H54 (cell line): Measurements from ENCODE around the gene USP24.
"Not testable (repeated sequence)": the region's sequence is repeated elsewhere in the genome, so short reads cannot be mapped to it uniquely, and the experiment has no call there.

Experiments
- DNase-seq: peaks from one replicate; pipeline ENCODE4 v3.0.0; 2011; ENCODE audit warnings: low spot score, mixed read lengths; ENCODE audit not compliant: insufficient read length
- FAIRE-seq: peaks from 3 replicates; lab custom pipeline; 2011; peaks lifted over from hg19 to GRCh38; lab: Jason Lieb, UNC
- POLR2A ChIP-seq: IDR thresholded peaks from 2 replicates; pipeline ENCODE4 v1.6.1; 2011; ENCODE audit warnings: low read depth, mild to moderate bottlenecking, low read length

USP24 gene

DNA sequence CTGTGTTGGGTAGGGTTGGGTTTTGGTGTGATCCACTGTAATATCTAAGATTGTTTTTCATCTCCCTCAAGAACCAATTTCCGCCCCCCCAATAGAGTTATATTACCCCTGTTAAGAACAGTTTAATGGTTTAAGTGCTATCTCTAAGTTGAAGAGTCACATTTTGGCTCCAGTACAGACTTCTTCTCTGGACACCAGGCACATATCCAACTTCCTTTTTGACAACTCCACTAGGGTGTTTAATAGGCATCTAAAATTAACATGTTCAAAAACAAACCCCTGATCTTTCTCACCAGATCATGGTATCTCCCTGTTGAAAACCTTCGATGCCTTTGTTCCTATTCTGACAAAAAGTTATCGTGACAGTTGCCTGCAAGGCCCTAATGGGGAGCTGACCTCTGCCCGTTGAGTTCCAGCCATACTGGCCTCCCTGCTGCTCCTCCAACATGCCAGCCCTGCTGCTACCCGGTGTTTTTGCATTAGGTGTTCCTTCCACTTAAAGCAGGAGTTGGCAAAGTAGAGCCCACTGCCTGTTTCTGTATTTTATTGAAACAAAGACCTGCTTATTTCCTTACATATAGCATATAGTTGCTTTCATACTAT, 18.6 kb downstream of the USP24 start:
- FAIRE-seq (no peak), DNase-seq (no peak)
- TF ChIP-seq POLR2A = no peak

DNA sequence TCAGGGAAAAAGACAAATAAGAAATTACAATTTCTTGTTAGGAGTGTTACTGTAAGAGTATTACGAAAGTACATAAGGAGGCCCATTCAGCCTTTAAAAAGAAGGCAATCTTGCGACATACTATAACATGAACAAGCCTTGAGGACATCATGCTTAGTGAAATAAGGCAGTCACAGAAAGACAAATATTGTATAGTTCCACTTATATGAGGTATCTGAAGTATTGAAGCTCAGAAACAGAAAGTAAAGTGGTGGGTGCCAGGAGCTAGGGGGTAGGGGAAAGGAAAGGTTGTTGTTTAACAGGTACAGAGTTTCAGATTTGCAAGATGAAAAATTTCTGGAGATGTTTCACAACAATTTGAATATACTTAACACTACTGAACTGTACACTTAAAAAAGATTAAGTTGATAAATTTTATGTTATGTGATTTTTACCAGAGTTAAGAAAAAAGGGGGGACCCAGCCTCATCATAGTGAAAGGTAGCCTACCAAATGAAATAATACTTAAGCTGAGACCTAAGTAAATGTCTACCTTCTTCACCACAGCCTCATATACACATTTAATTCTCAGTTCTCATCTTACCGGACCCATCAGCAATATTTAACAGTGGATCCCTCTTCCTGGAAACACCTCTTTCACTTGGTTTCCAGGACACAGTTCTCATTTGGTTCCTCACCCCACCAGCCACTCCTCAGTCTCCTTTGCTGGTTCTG, 19.5 kb downstream of the USP24 start:
- DNase-seq (no peak), FAIRE-seq (peak; percentile 43)
- no peak for TF ChIP-seq POLR2A

DNA sequence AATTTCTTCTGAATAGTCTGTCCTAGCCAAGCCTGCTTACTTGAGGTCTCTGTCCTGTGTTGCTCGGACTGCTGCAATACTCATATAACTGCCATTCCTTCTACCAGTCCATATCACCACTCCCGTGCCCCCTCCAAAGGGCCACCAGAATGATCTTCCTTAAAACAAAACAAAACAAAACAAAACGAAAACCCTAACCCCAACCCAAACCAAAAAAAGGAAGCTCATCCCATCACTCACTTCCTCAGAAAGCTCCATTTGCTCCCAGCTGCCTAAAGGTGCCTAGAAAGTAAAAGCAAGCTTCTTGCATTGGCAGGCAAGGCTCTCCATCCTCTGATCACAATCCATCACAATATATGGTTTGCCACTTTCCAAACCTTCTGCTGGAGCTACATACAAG, 20.3 kb downstream of the USP24 start:
- no peak for FAIRE-seq
- TF ChIP-seq POLR2A = no peak
- DNase-seq = no peak

DNA sequence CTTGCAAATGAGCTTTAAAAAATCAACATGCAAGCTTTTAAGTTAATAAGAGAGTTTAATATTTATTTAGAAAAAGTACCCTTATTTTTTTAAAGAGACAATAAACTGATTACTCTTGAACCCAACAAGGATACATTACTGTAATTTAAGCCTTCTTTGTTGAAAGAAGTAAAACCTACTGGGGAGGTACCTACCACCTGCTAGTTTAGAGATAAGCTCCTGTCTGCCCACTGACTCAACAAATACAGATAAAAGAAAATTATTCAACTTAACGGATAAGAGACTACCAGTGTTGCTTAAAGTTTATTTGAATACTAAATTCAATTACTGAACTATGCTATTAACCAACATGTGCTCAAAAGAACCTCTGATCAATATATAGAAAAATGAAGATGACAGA, 23.1 kb downstream of the USP24 start:
- FAIRE-seq (no peak), DNase-seq (no peak)
- no peak for TF ChIP-seq POLR2A

DNA sequence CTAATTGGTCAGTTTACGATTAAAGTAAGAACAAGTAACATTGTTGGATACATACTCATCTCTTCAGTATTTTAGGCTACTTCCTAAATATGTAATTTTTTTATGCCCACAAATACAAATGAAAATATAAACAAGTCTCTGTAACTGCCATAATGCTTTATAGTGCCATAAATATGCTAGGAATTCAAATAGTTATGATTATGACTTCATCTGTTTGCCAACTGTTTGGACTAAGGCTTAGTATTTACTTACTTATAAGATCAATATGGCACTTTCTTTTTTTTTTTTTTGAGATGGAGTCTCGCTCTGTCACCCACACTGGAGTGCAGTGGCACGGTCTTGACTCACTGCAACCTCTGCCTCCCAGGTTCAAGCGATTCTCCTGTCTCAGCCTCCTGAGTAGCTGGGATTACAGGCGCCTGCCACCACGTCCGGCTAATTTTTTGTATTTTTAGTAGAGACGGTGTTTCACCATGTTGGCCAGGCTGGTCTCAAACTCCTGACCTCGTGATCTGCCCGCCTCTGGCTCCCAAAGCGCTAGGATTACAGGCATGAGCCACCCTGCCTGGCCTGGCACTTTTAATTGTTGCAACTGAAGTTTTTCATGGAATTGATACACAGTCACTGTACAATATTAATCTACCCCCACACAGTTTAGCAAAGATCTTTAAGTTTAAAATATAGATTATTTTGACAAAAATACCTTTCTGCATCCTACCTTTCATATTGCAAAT, 23.8 kb downstream of the USP24 start:
- FAIRE-seq, DNase-seq: not testable (repeated sequence)

DNA sequence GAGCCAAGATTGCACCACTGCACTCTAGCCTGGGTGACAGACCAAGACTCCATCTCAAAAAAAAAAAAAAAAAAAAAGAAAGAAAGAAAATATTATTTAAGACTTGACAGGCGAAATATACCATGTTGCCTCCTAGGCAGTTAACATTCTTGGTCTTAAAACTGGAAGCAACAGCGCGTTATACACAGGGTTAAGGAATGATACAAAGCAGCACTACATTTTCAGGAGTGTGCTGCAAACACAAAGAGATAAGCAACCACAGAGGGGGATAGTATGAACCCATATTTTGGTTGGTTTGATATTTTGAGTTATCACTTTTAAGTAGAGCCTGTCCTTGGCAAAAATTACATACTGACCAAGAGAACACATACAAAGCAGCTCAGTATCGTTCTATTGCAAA, 25.1 kb downstream of the USP24 start:
- FAIRE-seq = no peak
- TF ChIP-seq POLR2A = no peak
- DNase-seq = no peak

DNA sequence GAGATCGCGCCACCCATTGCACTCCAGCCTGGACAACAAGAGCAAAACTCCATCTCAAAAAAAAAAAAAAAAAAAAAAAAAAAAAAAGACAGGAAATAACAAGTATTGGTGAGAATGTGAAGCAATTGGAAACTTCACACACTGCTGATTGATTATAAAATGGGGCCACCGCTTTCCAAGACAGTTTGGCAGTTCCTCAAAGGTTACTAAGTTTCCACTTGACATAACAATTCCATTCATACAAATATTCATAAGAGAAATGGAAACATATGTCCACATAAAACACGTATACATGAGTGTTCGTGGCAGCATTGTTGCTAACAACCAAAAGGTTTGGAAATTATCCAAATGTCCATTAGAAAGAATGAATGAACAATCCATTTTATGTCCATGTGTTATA, 26.3 kb downstream of the USP24 start:
- DNase-seq (no peak), FAIRE-seq (no peak)
- no peak for TF ChIP-seq POLR2A

DNA sequence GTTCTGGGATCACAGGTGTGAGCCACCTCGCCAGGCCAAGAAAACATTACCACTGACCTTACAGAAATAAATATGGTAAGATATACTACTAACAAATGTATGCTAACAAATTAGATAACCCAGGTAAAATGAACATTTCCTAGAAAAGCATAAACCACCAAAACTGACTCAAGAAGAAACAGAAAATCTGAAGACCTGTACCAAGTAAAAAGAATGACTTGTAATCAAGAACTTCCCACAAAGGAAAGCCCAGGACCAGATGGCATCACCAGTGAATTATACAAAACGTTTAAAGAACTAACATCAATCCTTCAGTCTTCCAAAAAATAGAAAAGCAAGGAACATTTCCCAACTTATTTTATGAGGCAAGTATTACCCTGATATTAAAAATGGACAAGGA, 29.3 kb downstream of the USP24 start:
- no peak for TF ChIP-seq POLR2A
- DNase-seq (no peak), FAIRE-seq (no peak)

DNA sequence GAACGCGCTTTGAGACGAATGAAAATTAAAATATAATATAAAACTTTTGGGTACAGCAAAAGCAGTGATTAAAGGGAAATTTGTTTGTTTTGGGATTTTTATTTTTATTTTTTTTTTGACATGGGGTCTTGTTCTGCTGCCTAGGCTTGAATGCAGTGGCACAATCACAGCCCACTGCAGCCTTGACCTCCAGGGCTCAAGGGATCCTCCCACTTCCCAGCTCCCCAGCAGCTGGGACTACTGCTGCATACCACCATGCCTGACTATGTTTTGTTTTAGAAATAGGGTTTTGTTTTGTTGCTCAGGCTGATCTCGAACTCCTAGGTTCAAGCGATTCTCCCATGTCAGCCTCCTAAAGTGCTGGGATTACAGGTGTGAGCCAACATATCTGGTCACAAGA, 30.3 kb downstream of the USP24 start:
- DNase-seq (no peak), FAIRE-seq (no peak)
- TF ChIP-seq POLR2A = no peak

DNA sequence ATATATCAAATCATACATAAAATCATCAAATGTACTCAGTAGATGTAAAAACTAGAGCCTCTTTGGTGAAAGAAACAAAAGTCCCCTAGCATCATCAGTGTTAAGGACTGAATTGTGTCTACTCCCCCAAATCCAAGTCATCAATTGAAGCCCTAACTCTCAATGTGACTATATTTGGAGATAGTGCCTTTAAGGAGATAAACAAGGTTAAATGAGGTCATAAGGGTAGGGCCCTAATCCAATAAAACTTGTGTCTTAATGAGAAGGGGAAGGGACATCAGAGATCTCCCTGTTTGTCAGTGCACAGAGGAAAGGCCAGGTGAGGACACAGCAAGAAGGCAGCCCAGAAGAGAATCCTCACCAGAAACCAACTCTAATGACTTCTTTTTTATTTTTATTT, 33.5 kb downstream of the USP24 start:
- no peak for DNase-seq
- peak; percentile 65 for FAIRE-seq
- no peak for TF ChIP-seq POLR2A

DNA sequence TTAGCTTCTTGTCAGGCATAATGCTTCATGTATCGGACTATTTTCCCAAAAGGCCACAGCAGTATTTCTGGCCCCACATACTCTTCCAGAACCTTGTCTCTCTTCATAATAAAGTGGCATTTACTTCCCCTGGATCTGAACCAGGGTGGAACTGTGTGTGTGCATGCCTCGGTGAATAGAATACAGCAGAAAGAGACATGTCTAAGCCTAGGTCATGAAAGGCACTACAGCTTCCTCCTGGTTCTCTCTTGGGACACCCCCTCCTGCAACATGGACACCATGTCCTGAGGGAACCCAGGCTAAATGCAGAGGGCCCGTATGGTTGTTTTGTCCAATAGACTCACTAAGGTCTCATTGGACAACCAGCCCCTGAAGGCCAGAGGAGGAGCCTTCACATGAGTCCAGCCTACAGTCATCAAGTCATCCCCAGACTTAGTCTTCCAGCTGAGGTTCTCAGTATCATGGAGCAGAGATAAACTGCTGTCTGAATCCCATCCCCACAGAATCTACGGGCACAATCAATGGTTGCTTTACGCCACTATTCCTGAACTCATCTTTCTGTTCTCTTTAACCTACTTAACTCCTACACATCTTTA, 35.0 kb downstream of the USP24 start:
- no peak for TF ChIP-seq POLR2A
- FAIRE-seq = peak; percentile 20
- no peak for DNase-seq

DNA sequence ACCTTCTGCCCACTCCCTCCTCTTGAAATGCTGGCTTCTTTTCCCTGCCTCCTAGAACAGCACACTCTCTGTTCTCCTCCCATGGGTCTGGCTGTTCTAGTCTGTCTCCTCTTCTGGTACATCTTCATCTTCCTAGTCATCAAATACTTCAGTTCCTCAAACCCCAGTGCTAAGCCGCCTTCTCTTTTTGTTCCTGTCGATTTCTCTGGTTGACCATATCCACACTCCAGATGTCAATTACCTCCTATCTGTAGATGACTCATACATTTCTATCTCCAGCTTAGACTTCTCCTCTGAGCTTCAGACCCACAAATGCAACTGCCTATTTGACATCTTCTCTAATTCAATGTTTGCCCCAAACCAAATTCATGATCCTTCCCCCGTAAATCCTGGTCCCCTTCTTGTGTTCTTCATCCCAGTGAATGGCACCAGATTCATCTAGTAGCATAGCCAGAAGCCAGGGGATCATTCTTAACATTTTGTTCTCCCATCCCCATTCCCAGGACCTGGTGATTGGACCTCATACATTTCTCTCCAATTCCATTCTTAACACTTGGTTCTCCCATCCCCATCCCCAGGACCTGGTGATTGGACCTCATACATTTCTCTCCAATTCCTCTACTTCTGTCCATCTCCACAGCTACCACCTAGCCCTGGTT, 35.9 kb downstream of the USP24 start:
- FAIRE-seq (no peak), DNase-seq (no peak)
- no peak for TF ChIP-seq POLR2A

DNA sequence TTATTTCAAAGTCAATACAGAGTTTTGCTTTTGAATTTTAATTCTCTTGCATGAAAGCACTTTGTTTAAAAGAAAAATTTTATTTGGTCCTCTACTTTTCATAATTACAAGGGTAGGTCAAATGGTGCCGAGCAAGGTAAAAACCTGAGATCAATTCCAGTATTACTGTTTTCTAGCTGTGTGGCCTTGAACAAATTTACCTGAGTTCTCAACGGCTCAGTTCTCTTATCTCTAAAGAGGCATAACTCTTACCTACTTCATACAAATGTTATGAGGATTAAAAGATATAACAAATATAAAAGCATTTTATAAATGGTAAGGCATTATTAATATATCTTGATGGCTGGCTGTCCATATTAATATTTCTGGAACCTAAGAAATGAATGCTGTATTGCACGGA, 42.5 kb downstream of the USP24 start:
- FAIRE-seq (no peak), DNase-seq (no peak)
- TF ChIP-seq POLR2A = no peak

DNA sequence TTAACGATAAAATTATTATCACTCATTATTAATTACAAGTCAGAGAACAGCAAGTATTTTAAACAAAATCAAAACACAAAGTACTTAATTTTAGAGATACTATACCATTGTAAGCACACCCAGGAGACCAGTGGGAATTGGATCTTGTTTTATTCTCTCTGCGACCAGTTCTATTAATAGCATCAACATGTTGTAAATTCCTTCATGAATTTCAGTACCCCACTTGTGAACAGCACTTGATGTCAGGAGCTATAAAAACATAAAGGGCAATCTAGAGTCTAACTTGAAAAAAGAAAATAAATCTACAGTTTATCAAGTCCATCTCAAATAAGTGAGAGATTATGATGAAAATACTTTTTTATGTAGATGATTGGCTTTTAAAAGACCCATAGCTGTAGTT, 42.9 kb downstream of the USP24 start:
- DNase-seq = no peak
- no peak for TF ChIP-seq POLR2A
- no peak for FAIRE-seq
